Peyer's patch (tissue), 4 donors: Measurements from ENCODE around the gene B9D1. TPM values are rescaled to one million over a fixed set of nuclear protein-coding genes. Genes with fewer than 3 reads are reported as not detected.

ENCODE experiments used
- DNase-seq, 3 donors: peaks; one replicate each; pipeline ENCODE4 v3.0.0-alpha.2; 2017 to 2019
- H3K27ac ChIP-seq, 4 donors: fragments of 200-600 bp; sonication (generic); one replicate each; pipeline ENCODE4 v1.5.1; 2016 to 2019
- H3K27me3 ChIP-seq, 2 donors: fragments of 200-600 bp; sonication (generic); one replicate each; pipeline ENCODE4 v1.5.1; 2019
- H3K36me3 ChIP-seq, 3 donors: fragments of 200-600 bp; sonication (generic); one replicate each; pipeline ENCODE4 v1.5.1; 2016 to 2019
- H3K4me1 ChIP-seq, 4 donors: fragments of 200-600 bp; sonication (generic); one replicate each; pipeline ENCODE4 v1.5.1; 2016 to 2019
- H3K4me3 ChIP-seq, 4 donors: fragments of 200-600 bp; sonication (generic); 1 replicate in 3 of 4; 2 replicates in 1 of 4; pipeline ENCODE4 v1.5.1; 2016 to 2019; ENCODE audit warnings: mild to moderate bottlenecking in 1 of 4
- H3K9me3 ChIP-seq, 4 donors: fragments of 200-600 bp; sonication (generic); one replicate each; pipeline ENCODE4 v1.5.1; 2016 to 2019; ENCODE audit warnings: mild to moderate bottlenecking in 1 of 4
- CTCF ChIP-seq, 6 experiments: fragments of 450-650 bp in 4 of 6; fragments of 200-600 bp in 2 of 6; sonication (generic) in 1 of 6; IDR thresholded peaks; one replicate each; pipeline ENCODE4 v1.5.1; 2017 to 2019; ENCODE audit warnings: antibody characterized with exemption in 6 of 6, mild to moderate bottlenecking in 3 of 6, moderate library complexity in 1 of 6
- POLR2A ChIP-seq, 2 donors: fragments of 450-650 bp; IDR thresholded peaks; one replicate each; pipeline ENCODE4 v1.5.1; 2017; ENCODE audit warnings: antibody characterized with exemption in 2 of 2, mild to moderate bottlenecking in 2 of 2, moderate library complexity in 2 of 2
- total RNA-seq, 4 donors: library from RNA; depleted of rRNA; stranded (reverse); fragments of >200 nt; gene quantifications; one replicate each; pipeline ENCODE4 v1.1.0, GENCODE V29; 2016

The B9D1 gene
- total RNA-seq, 4 donors from 2014 or later = 4.5 to 15.7 (median 5.6) TPM; not detected in 1

- Histone ChIP-seq H3K9me3 (no peaks in the 10 kb centered on the region), H3K4me1 (peaks cover 0 to 9% (median 4%) of the 10 kb centered on the region in 4 donors), H3K4me3 (no peak overlapping the region), H3K27me3 (no peaks in the 10 kb centered on the region), H3K36me3 (no peaks in the 10 kb centered on the region), H3K27ac (no peak overlapping the region)
- DNase-seq = peak in 1 of 3 donors; percentile 35
- TF ChIP-seq POLR2A (IDR thresholded peaks at IDR 0.05) (no peak), CTCF (IDR thresholded peaks at IDR 0.05) (no peak)
Measured at GRCh38 chr17:19364699-19365498, 2.4 kb upstream of the B9D1 start.

GRCh38 chr17:19363460-19364035, 1.0 kb upstream of the B9D1 start:
- Histone ChIP-seq H3K27ac (peak overlapping the region in 1 of 4 donors; percentile 85), H3K4me1 (peaks cover 0 to 9% (median 3%) of the 10 kb centered on the region in 4 donors), H3K4me3 (no peak overlapping the region), H3K9me3 (no peaks in the 10 kb centered on the region), H3K36me3 (no peaks in the 10 kb centered on the region), H3K27me3 (no peaks in the 10 kb centered on the region)
- TF ChIP-seq POLR2A (IDR thresholded peaks at IDR 0.05) (no peak), CTCF (IDR thresholded peaks at IDR 0.05) (no peak)
- no peak for DNase-seq

- Histone ChIP-seq H3K27me3 (no peaks in the 10 kb centered on the region), H3K9me3 (no peaks in the 10 kb centered on the region), H3K27ac (peak overlapping the region; percentile 48 to 93 (median 83)), H3K36me3 (no peaks in the 10 kb centered on the region), H3K4me1 (peaks cover 0 to 9% (median 3%) of the 10 kb centered on the region in 4 donors), H3K4me3 (peak overlapping the region; percentile 51 to 76 (median 73))
- TF ChIP-seq CTCF (IDR thresholded peaks at IDR 0.05) (no peak), POLR2A (IDR thresholded peaks at IDR 0.05) (no peak)
- no peak for DNase-seq
Measured at GRCh38 chr17:19363114-19363438, 553 bp upstream of the B9D1 start.

GRCh38 chr17:19361944-19362276, 613 bp downstream of the B9D1 start:
- no peak for DNase-seq
- Histone ChIP-seq H3K4me1 (peaks cover 0 to 9% (median 3%) of the 10 kb centered on the region in 4 donors), H3K9me3 (no peaks in the 10 kb centered on the region)

GRCh38 chr17:19361326-19361725, 1.2 kb downstream of the B9D1 start:
- DNase-seq = peak in 1 of 3 donors; percentile 39
- Histone ChIP-seq H3K4me3 (no peak overlapping the region), H3K9me3 (no peaks in the 10 kb centered on the region), H3K27ac (no peak overlapping the region), H3K27me3 (no peaks in the 10 kb centered on the region), H3K36me3 (no peaks in the 10 kb centered on the region), H3K4me1 (peaks cover 0 to 9% (median 3%) of the 10 kb centered on the region in 4 donors)
- no peak for TF ChIP-seq POLR2A (IDR thresholded peaks at IDR 0.05)
- TF ChIP-seq CTCF (IDR thresholded peaks at IDR 0.05) = no peak

More at GRCh38 chr17:19361944-19362276, 613 bp downstream of the B9D1 start:
- peak overlapping the region; percentile 48 to 93 (median 83) for H3K27ac ChIP-seq
- H3K27me3 ChIP-seq = no peaks in the 10 kb centered on the region
- H3K4me3 ChIP-seq = peak overlapping the region; percentile 51 to 76 (median 73)
- TF ChIP-seq POLR2A (IDR thresholded peaks at IDR 0.05) = no peak
- no peak for TF ChIP-seq CTCF (IDR thresholded peaks at IDR 0.05)
- H3K36me3 ChIP-seq = no peaks in the 10 kb centered on the region
